GM18517 (cell line): ENCODE measurements around the gene TLR4.

Experiments used
- ATAC-seq: cut with Tn5 transposase; IDR thresholded peaks from one replicate; pipeline ENCODE4 v1.9.1; 2021; ENCODE audit warnings: mild to moderate bottlenecking, moderate library complexity; ENCODE audit not compliant: unreplicated experiment

TLR4 gene

GRCh38 chr9:117744369-117744768, 40.2 kb downstream of the TLR4 start:
- no peak for ATAC-seq

GRCh38 chr9:117744856-117745389, 40.7 kb downstream of the TLR4 start:
- ATAC-seq: no peak

GRCh38 chr9:117745598-117745997, 41.4 kb downstream of the TLR4 start:
- no peak for ATAC-seq

GRCh38 chr9:117746263-117746662, 42.1 kb downstream of the TLR4 start:
- ATAC-seq: no peak

GRCh38 chr9:117747386-117747970, 43.3 kb downstream of the TLR4 start:
- no peak for ATAC-seq

- no peak for ATAC-seq
These were observed 46.2 kb downstream of the TLR4 start for GRCh38 chr9:117750401-117750800.

- no peak for ATAC-seq
These were observed 48.7 kb downstream of the TLR4 start for GRCh38 chr9:117752894-117753293.

GRCh38 chr9:117757561-117758190, 53.5 kb downstream of the TLR4 start:
- no peak for ATAC-seq

- no peak for ATAC-seq
These were observed 59.1 kb downstream of the TLR4 start for GRCh38 chr9:117763314-117763713.

- no peak for ATAC-seq
These were observed 64.7 kb downstream of the TLR4 start for GRCh38 chr9:117768750-117769395.

- ATAC-seq: no peak
These were observed 66.9 kb downstream of the TLR4 start for GRCh38 chr9:117771136-117771535.

GRCh38 chr9:117772960-117773359, 68.8 kb downstream of the TLR4 start:
- no peak for ATAC-seq
